Common myeloid progenitor, CD34-positive (primary cell): ENCODE data around the gene PRLH.

Source experiments
- CTCF ChIA-PET: fragments of 350-600 bp; sonication (Branson Sonifier 250); formaldehyde crosslinking; loops from one replicate; lab custom pipeline; 2021; ENCODE audit warnings: antibody characterized with exemption; lab: Charles Lee
- POLR2A ChIA-PET: fragments of 350-600 bp; sonication (Branson Sonifier 250); formaldehyde crosslinking; loops from one replicate; lab custom pipeline; 2021; ENCODE audit warnings: antibody characterized with exemption; lab: Charles Lee
- DNase-seq, 3 donors: peaks; one replicate each; pipeline versions ENCODE4 v3.0.0 to v3.0.0-alpha.2; 2013
- H3K27ac ChIP-seq, 2 experiments: 1 replicate in 1 of 2; 2 replicates in 1 of 2; pipeline ENCODE4 v1.7.0; 2013; ENCODE audit warnings: inconsistent platforms in 2 of 2, low read length in 2 of 2, mild to moderate bottlenecking in 2 of 2, low read depth in 1 of 2, moderate library complexity in 1 of 2; ENCODE audit not compliant: severe bottlenecking in 2 of 2, insufficient read depth in 1 of 2, poor library complexity in 1 of 2
- H3K27me3 ChIP-seq, 5 experiments: replicated peaks in 2 of 5; 1 replicate in 3 of 5; 2 replicates in 2 of 5; pipeline versions ENCODE4 v1.6.1 to v1.7.0; 2013; ENCODE audit warnings: low read length in 4 of 5, mild to moderate bottlenecking in 2 of 5, moderate library complexity in 2 of 5, inconsistent platforms in 1 of 5; ENCODE audit not compliant: insufficient read depth in 5 of 5, control insufficient read depth in 4 of 5
- H3K36me3 ChIP-seq, 4 experiments: 1 replicate in 2 of 4; 2 replicates in 2 of 4; pipeline versions ENCODE4 v1.6.1 to v1.7.0; 2013; ENCODE audit warnings: low read length in 3 of 4, control low read depth in 1 of 4, mild to moderate bottlenecking in 1 of 4; ENCODE audit not compliant: control insufficient read depth in 4 of 4, insufficient read depth in 4 of 4
- H3K4me1 ChIP-seq, 4 experiments: 1 replicate in 3 of 4; 2 replicates in 1 of 4; pipeline versions ENCODE4 v1.6.1 to v1.7.1; 2013; ENCODE audit warnings: low read length in 3 of 4, mild to moderate bottlenecking in 3 of 4, control low read depth in 1 of 4, inconsistent platforms in 1 of 4, moderate library complexity in 1 of 4; ENCODE audit not compliant: control insufficient read depth in 4 of 4, insufficient read depth in 4 of 4; ENCODE audit errors: control extremely low read depth in 1 of 4
- H3K4me3 ChIP-seq, 7 experiments: 1 replicate in 4 of 7; 2 replicates in 3 of 7; pipeline versions ENCODE4 v1.5.1 to v1.7.0; 2013; ENCODE audit warnings: mild to moderate bottlenecking in 7 of 7, low read length in 6 of 7, moderate library complexity in 6 of 7, inconsistent platforms in 2 of 7, low read depth in 2 of 7, control low read depth in 1 of 7; ENCODE audit not compliant: insufficient read depth in 4 of 7, control insufficient read depth in 1 of 7; ENCODE audit errors: extremely low read depth in 1 of 7
- H3K9me3 ChIP-seq, 5 experiments: 1 replicate in 4 of 5; 2 replicates in 1 of 5; pipeline versions ENCODE4 v1.6.1 to v1.7.1; 2013; ENCODE audit warnings: low read length in 4 of 5, mild to moderate bottlenecking in 2 of 5, inconsistent platforms in 1 of 5, low read depth in 1 of 5, moderate library complexity in 1 of 5; ENCODE audit not compliant: control insufficient read depth in 4 of 5, insufficient read depth in 2 of 5; ENCODE audit errors: control extremely low read depth in 1 of 5
- WGBS: methylation state at CpG from one replicate; pipeline ENCODE4 v1.1.5; 2013; ENCODE audit not compliant: insufficient coverage; 5-methylcytosine and 5-hydroxymethylcytosine counted together

Gene PRLH

DNA sequence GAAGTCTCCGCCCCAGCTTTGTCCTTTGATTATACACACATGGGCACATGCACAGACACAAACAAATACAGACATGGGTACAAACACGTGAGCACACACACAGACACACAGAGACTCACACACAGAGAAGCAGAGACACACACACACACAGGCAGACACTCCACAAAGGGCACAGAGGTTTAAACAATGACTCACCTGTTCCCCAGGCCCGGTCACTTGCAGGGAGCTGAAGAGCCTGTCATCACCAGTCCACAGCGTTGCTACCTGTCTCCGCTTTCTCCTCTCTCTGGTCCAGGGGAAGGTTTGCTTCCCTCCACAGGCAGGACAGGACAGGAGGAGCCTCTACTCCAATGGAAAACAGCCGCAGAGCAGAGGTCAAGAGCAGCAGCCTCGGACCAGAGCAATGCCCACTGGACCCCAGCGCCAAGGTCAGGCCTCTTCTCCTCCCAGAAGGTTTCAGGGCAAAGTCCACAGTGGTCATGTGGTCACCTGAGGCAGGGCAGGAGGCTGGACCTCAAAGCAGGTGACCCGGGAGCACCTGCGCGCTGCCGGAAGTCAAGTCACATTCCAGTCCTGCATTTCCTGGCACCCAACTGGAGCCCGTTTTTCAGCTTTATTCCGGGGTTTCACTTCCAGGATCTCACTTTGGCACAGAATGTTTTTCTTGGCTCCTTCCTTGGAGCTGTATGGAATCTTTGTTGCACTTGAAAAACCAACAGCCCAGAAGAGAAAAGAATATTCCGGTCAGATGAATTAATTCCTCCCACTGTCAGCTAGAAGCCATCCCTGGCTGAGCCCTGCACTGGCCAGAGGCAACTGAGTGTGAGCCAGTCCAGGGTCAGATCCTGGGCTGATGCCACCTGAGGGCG, 24.1 kb downstream of the PRLH start, which contains the start of gene RAB17:
Gene RAB17, minus strand, starts transcription at position 463 of the 869 bp plus-strand sequence. CDS start 4,580 bp downstream, outside the sequence.
- no peak for DNase-seq
- H3K36me3 ChIP-seq, result no peaks in the 10 kb centered on the region
- peaks cover 2 to 11% (median 8%) of the 10 kb centered on the region in 4 experiments for H3K4me1 ChIP-seq
- H3K27me3 ChIP-seq, result no peaks in the 10 kb centered on the region
- WGBS, result over 99% methylated on average over 16 of the region's 16 CpGs
- ChIA-PET POLR2A (interaction anchor here (0.6 kb wide), 1 partner anchor 71 kb away, joined by 3 read pairs; no protein-coding TSS in a partner anchor), CTCF (interaction anchor here (0.7 to 1.7 kb wide), 4 partner anchors 9 to 82 kb away, joined by 3 to 7 read pairs (median 4); no protein-coding TSS in a partner anchor)
- no peak within 1 kb of the TSS for H3K27ac ChIP-seq
- peak within 1 kb of the TSS in 1 of 7 experiments; percentile 26 for H3K4me3 ChIP-seq
- H3K9me3 ChIP-seq, result peaks cover 0 to 3% (median 0%) of the 10 kb centered on the region in 5 experiments

DNA sequence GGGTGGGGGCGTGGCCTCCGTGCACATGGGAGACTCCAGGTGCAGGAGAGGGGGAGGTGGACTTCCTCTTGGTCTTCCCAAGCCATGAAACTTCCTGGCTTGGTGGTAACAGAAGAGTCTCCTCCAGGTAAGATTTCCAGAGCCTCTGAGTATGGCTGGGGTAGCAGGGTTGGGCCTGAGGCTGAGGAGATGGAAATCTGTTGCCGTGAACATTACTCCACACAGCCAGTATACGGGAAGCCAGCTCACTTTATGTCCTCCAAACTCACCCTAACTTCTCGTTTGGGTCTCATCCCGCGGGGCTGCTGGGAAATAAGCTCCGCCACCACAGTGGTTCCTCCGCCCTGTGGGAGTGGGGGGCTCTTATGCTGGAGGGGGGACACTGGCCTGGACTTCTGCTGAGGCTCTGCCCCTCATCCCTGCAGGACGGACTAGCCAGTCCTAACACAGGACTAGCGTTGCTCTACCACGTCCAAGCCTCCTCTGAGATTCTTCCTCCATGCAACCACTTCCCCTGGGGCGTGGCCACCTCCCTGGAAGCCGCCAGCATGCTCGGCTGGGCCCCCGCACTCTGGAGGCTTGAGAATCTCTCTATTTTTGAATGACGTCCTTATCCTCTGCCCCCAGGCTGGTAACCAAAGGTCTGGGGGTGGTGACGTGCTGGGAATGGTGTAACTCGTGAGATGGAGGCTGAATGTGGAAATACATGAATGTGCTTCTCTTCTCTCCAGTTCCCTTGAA, 24.9 kb downstream of the PRLH start:
- Histone ChIP-seq H3K36me3 (no peaks in the 10 kb centered on the region), H3K4me3 (peak overlapping the region in 1 of 7 experiments; percentile 26), H3K27me3 (no peaks in the 10 kb centered on the region), H3K27ac (no peak overlapping the region), H3K9me3 (peaks cover 0 to 3% (median 0%) of the 10 kb centered on the region in 5 experiments), H3K4me1 (peaks cover 2 to 11% (median 8%) of the 10 kb centered on the region in 4 experiments)
- peak in 2 of 3 donors; percentile 61 to 72 for DNase-seq
- ChIA-PET POLR2A (no interaction called here), CTCF (interaction anchor here (0.7 to 3.4 kb wide), 5 partner anchors 9 to 81 kb away, joined by 3 to 21 read pairs (median 5); no protein-coding TSS in a partner anchor)
- WGBS, result 26% methylated on average over 14 of the region's 19 CpGs

DNA sequence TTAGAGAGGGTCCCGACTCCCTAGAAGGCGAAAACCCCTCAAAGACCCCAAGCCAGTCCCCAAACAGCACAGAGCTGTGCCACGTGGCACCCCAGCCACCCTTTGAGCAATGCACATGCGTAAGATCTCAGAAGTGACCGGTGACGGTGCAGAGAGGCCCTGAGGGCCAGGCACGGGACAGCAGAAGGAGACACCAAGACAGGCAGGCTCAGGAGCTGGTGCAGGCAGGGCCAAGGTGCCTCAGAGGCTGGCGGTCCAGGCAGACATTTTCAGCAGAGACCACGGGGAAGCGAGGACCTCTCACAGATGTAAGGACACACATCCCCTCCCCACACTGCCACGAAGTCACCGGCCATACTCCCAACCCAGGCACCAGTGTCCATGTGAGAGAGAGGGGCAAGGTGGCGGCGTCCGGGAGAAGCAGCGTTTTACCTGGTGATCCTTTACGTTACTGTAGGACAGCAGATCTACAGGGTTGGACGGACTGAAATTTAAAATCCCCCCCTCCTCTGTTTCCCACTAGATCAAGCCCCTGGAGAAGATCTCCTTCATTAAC, 26.1 kb downstream of the PRLH start:
- WGBS, result 95% methylated on average over 11 of the region's 18 CpGs
- POLR2A ChIA-PET, result interaction anchor here (0.9 kb wide), 1 partner anchor 11 kb away, joined by 5 read pairs; no protein-coding TSS in a partner anchor
- no peaks in the 10 kb centered on the region for H3K27me3 ChIP-seq
- H3K4me1 ChIP-seq, result peaks cover 2 to 22% (median 8%) of the 10 kb centered on the region in 4 experiments
- no peak overlapping the region for H3K27ac ChIP-seq
- CTCF ChIA-PET, result interaction anchor here (0.6 to 3.4 kb wide), 4 partner anchors 8 to 79 kb away, joined by 3 to 21 read pairs (median 8); no protein-coding TSS in a partner anchor
- H3K9me3 ChIP-seq, result peaks cover 0 to 3% (median 0%) of the 10 kb centered on the region in 5 experiments
- no peaks in the 10 kb centered on the region for H3K36me3 ChIP-seq
- DNase-seq, result no peak
- H3K4me3 ChIP-seq, result no peak overlapping the region

DNA sequence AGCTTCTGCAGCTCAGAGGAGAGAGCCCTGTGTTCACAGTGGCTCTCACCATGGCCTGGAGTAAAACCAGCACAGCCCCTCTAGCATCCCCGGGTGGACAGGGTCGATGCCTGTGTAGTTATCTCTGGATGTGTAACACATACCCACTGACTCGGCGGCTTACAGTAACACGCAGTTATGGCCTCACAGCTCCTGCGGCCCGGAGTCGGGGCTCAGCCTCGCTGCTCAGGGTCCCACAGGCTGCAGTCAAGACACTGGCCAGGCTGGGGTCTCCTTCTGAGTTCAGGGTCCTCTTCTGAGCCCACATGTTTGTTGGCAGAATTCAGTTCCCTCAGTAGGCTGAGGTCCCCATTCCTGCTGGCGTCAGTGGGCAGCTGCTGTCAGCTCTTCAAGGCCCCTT, 26.7 kb downstream of the PRLH start:
- no peaks in the 10 kb centered on the region for H3K27me3 ChIP-seq
- WGBS, result 100% methylated on average over 10 of the region's 10 CpGs
- POLR2A ChIA-PET, result interaction anchor here (0.9 kb wide), 1 partner anchor 11 kb away, joined by 5 read pairs; no protein-coding TSS in a partner anchor

DNA sequence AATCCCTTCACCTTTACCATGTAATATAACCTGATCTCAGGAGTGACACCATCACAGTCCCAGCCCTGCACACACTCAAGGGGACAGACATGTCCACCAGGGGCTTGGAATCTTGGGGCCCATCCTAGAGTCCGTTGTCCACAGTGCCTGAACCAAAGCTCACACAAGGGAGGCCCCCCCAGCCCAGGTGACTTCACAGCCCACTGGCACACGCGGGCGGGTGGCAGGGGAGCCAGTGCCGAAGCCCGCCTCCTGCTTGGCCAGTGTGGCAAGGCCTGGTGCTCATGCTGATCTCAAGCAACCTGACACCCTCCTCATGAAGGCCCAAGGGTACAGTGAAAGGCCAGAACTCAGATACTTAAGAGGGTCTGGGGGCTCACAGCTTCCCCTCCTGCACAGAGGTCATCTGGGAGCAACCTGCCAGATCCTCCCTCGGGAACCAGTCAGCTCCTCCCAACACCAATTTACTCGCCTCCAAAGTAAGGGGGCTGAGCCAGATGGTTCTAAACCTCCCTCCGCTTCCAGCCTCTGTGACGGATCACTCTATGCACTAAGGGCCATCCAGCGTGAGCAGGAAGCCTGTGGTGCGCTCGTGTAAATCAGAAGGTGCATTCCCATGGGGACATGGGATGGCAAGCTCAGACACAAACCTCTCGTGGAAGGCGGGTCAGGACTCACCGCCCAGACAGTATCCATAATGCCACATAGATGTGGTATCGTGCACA, 27.4 kb downstream of the PRLH start:
- H3K27me3 ChIP-seq, result no peaks in the 10 kb centered on the region
- 96% methylated on average over 15 of the region's 17 CpGs for WGBS
- no peak overlapping the region for H3K27ac ChIP-seq
- no peaks in the 10 kb centered on the region for H3K36me3 ChIP-seq
- H3K9me3 ChIP-seq, result no peaks in the 10 kb centered on the region
- ChIA-PET POLR2A (no interaction called here), CTCF (interaction anchor here (2.8 to 3.4 kb wide), 2 partner anchors 9 to 12 kb away, joined by 11 to 21 read pairs; no protein-coding TSS in a partner anchor)
- no peak overlapping the region for H3K4me3 ChIP-seq
- H3K4me1 ChIP-seq, result peaks cover 2 to 23% (median 8%) of the 10 kb centered on the region in 4 experiments
- no peak for DNase-seq

More for the DNA sequence above, 26.7 kb downstream of the PRLH start:
- Histone ChIP-seq H3K9me3 (peaks cover 0 to 1% (median 0%) of the 10 kb centered on the region in 5 experiments), H3K4me3 (no peak overlapping the region), H3K36me3 (no peaks in the 10 kb centered on the region), H3K27ac (no peak overlapping the region), H3K4me1 (peaks cover 2 to 23% (median 8%) of the 10 kb centered on the region in 4 experiments)
- DNase-seq, result no peak
- CTCF ChIA-PET, result interaction anchor here (2.8 to 3.4 kb wide), 2 partner anchors 9 to 11 kb away, joined by 11 to 21 read pairs; no protein-coding TSS in a partner anchor

DNA sequence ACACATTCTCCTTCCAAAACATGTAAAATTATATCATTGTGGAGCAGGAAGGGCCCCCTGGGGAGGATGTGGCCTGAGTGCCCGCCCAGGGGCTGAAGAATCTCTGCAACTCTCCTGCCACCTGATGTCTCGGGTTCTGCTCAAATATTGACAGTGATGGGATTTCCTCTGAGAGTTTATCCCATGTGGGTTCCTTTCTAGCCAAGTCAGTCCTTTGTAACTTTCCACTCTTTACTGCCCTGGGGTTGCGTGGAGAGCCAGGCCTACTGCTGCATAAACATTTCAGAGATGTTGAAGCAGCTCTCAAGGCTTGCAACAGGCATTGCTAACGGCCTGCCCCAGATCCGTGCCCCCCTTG, 28.1 kb downstream of the PRLH start:
- ChIA-PET CTCF (interaction anchor here (2.8 to 3.4 kb wide), 2 partner anchors 8 to 12 kb away, joined by 11 to 21 read pairs; no protein-coding TSS in a partner anchor), POLR2A (no interaction called here)
- 76% methylated on average over 5 of the region's 5 CpGs for WGBS
- no peaks in the 10 kb centered on the region for H3K36me3 ChIP-seq
- H3K27me3 ChIP-seq, result no peaks in the 10 kb centered on the region
- no peak overlapping the region for H3K4me3 ChIP-seq
- peaks cover 2 to 23% (median 8%) of the 10 kb centered on the region in 4 experiments for H3K4me1 ChIP-seq
- no peaks in the 10 kb centered on the region for H3K9me3 ChIP-seq
- no peak for DNase-seq
- H3K27ac ChIP-seq, result no peak overlapping the region
